ENCODE results near the gene PRMT5.
"Not testable (repeated sequence)": the region's sequence is repeated elsewhere in the genome, so short reads cannot be mapped to it uniquely, and the experiment has no call there.

Gene PRMT5

GRCh38 chr14:22929961-22930364, 787 bp upstream of the PRMT5 start:
- no peak for DNase-seq

- no peak for DNase-seq
These were observed 706 bp downstream of the PRMT5 start for GRCh38 chr14:22928237-22929103.

DNA sequence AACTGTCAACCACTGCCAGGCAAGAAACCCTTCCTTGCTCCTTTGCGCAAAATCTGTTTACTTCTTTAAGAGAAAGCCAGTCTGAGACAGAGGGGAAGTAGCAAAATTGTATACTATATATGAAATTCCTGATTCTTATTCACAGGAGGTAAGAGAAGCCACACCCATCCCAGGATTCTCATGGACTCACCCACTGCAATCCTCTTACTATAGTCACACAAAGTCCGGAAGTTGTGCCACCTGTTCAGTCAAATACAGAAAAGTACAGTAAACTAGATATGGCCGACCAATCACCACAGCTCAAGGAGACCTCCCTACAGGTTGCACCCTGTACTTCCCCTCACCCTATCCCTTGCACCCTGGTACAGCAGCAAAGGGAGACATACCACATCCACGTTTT, 2.9 kb downstream of the PRMT5 start:
- no peak for DNase-seq

- DNase-seq: no peak
These were observed 3.7 kb downstream of the PRMT5 start for GRCh38 chr14:22925513-22925912.

DNA sequence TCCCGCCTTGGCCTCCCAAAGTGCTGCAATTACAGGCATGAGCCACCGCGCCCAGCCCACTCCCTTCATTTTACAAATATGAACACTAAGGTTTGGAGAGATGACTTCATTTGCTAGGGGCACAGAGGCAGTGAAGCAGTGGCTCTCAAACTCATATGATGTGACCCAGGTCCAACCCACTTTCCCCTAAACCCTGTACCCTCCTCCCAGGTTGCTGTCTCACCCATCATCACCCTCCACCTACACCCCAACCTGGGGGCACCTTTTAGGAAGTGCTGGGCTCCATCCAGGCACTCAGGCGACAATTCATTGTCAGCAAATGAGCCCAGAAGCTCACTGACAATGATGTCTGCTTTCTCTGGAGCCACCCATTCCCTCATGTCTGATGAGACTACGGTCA, 5.4 kb downstream of the PRMT5 start:
- DNase-seq: no peak

- DNase-seq: no peak
These were observed 6.9 kb downstream of the PRMT5 start for GRCh38 chr14:22922294-22922693.

DNA sequence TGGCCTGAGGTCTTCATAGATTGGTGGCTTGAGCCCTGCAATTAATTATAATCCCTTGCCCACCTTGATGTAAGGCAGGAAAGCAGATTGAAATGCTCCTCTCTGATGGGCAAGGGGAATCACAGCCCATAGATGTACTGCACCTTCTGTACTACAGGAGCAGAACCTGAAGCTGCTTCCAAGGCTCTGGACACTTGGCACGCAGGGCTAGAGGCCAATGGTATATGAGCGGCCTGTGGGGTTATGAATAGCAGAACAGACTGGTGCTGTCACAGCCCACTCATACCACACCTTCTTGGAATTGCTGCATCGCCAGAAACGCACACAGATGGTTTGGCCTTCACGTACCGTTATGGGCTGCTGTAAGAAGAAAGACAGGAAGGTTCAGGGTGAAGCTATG, 8.5 kb downstream of the PRMT5 start:
- no peak for DNase-seq

GRCh38 chr14:22919601-22919921, 9.6 kb downstream of the PRMT5 start:
- no peak for DNase-seq

DNA sequence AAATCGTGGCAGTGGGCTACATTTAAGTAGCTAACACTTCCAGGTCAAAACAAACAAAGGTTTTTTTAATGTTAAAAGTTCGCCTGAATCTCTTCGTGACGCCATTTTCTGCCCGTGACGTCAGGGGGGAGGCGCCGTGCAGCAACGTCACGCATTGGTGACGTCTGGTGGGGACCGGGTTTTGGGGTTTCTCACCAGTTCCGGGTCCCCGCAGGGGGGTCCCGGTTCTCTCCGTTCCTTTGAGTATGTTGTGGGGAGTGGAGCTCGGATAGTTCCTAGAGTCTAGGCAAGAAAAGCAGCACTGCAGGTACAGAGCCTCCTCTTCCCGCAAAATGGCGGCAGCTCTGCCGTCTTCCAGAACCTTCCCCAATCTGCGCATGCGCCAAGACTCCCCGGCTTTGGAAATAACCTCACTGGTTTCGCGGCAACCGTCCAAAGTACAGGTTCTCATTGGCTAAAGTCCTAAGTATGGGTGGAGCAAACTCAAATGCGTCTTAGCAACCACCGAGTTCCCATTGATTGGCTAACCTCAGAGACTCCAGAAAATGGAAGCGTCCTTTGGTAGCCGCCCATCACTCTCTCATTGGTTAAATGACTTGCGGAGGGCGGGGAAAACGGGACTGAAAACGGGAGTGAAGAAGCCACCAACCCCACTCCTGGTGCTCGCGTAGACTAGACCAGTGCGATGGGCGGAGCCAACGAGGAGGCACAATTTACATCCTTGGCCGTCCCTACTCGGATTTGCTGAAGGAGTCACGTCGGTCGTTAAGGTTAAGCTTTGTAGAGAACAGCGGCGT, 10.2 kb downstream of the PRMT5 start, which contains the start of gene RBM23:
TSS of gene RBM23 (minus strand) at position 346 of the 797 bp plus-strand sequence.
- DNase-seq: peak; percentile 98

- DNase-seq: no peak
These were observed 13.2 kb downstream of the PRMT5 start for GRCh38 chr14:22915886-22916521.

DNA sequence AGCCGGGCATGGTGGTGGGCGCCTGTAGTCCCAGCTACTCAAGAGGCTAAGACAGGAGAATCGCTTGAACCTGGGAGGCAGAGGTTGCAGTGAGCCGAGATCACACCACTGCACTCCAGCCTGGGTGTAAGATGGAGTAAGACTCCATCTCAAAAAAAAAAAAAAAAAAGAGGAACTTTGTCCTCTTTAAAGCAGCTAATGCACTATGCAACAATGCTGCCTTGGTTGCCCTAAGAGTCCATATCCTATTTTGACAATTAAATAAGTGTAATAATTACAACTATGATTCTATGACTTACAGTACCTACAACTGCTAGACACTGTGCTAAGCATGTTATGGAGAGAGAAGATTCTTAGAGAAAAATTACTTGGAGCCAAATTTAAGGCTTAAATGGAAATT, 14.3 kb downstream of the PRMT5 start:
- DNase-seq: not testable (repeated sequence)

DNA sequence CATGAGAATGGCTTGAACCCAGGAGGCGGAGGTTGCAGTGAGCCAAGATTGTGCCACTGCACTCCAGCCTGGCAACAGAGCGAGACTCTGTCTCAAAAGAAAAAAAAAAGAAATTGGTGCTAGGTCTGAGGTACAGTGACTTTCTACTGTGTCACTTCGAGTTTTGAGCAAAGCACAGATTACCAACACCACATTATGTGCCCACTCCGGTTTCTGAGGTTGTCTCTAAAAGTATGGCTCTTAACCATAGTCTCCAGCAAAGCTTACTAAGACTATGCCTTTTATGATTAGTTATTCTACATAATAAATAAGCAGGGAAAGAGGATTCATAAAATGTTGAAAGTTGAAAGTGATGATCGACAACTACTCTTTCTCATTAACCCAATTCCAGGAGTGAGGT, 18.3 kb downstream of the PRMT5 start:
- DNase-seq: no peak

DNA sequence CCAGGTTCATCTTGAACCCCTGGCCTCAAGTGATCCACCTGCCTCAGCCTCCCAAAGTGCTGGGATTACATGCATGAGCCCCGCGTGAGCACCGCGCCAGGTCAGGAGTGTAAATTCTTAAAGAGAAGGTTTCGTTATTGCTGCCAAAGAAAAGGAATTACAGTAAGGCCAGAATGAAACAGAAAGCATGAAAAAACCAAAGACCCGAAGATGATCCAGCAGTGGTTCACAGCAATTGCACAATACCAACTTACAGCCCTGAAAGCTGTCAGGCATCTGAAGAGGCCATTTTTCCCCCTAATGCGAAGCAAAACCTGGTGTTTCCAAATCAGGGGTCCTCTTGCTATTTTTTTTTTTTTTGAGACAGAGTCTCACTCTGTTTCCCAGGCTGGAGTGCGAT, 20.6 kb downstream of the PRMT5 start:
- no peak for DNase-seq

DNA sequence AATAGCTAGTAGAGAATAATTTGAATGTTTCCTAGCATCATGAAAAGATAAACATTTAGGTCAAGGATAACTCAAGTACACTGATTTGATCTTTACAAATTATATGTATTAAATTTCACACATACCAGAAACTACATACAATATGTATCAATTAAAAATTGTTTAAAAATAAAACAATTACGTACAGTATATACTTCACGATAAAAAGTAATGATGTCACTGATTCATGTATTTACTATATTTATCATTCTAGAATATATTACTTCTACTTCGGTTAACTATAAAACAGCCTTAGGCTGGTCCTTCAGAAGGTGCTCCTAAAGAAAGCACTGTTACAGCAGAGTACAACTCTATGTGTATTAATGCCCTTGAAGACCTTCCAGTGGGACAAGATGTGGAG, 21.7 kb downstream of the PRMT5 start:
- no peak for DNase-seq

GRCh38 chr14:22906073-22906472, 23.1 kb downstream of the PRMT5 start:
- no peak for DNase-seq

DNA sequence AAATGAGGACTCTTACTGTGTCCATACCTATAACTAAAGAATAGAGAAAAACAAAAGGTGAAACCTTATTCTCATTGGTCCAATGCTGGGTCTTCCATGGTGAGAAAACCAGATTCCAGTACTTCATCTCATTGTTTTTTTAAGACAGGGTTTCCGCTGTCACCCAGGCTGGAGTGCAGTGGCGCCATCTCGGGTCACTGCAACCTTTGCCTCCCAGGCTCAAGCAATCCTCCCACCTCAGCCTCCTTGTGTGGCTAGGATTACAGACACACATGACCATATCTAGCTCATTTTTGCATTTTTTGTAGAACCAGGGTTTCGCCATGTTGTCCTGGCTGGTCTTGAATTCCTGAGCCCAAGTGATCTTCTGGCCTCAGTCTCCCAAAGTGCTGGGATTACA, 23.5 kb downstream of the PRMT5 start:
- DNase-seq: no peak

GRCh38 chr14:22903742-22904087, 25.5 kb downstream of the PRMT5 start:
- no peak for DNase-seq

GRCh38 chr14:22901799-22902198, 27.4 kb downstream of the PRMT5 start:
- DNase-seq: no peak

- DNase-seq: no peak
These were observed 28.9 kb downstream of the PRMT5 start for GRCh38 chr14:22900081-22900799.

- DNase-seq: no peak
These were observed 30.7 kb downstream of the PRMT5 start for GRCh38 chr14:22898302-22899090.

GRCh38 chr14:22897357-22897756, 31.8 kb downstream of the PRMT5 start:
- DNase-seq: no peak

DNA sequence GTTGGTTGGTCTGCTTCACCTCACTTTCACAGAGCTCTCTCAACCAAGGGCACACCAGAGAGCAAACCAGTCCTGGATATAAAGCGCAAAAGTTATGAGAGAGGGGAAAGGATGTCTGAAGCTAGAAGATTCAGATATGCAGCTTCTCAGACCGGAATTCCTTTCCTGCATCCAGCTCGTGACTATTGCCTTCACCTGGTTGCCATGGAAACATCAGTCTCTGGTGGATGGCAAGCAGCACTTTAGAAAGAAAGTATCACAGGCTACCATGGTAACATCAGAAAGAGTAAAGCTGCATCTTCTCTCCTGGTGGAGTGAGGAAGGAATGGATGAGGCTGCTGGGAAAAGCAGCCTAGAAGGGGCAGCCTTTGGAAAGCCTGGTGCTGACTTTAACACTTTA, 32.4 kb downstream of the PRMT5 start:
- DNase-seq: no peak

Measured in activated T-cell treated with anti-CD3 and anti-CD28 coated beads, Interleukin-2, amount 50 U/mL, for 1 hour (primary cell).